H1 (cell line): ENCODE data around the gene ADCY5. TPM values are rescaled to one million over a fixed set of nuclear protein-coding genes. Genes with fewer than 3 reads are reported as not detected.

Experiments
- CTCF ChIA-PET: fragments of 300-600 bp; sonication (Branson Sonifier 250); formaldehyde crosslinking; loops from one replicate; lab custom pipeline; 2021; ENCODE audit not compliant: partially characterized antibody; lab: Charles Lee
- POLR2A ChIA-PET: fragments of 300-600 bp; sonication (Branson Sonifier 250); formaldehyde crosslinking; loops from one replicate; lab custom pipeline; 2021; ENCODE audit warnings: inconsistent platforms; ENCODE audit not compliant: partially characterized antibody; lab: Charles Lee
- DNase-seq, 2 experiments: peaks; one replicate each; pipeline versions ENCODE4 v3.0.0 to v3.0.0-alpha.2; 2010 to 2022; ENCODE audit warnings: low spot score in 2 of 2, low read depth in 1 of 2, mixed read lengths in 1 of 2
- FAIRE-seq: peaks from 2 replicates; lab custom pipeline; 2011; peaks lifted over from hg19 to GRCh38; lab: Jason Lieb, UNC
- H2AFZ ChIP-seq: 2 replicates; pipeline ENCODE4 v1.8.1; 2012; ENCODE audit warnings: low read length, inconsistent platforms
- H2AK5ac ChIP-seq: 2 replicates; pipeline ENCODE4 v1.6.1; 2013; ENCODE audit warnings: low read depth, low read length
- H2BK120ac ChIP-seq: replicated peaks from 2 replicates; pipeline ENCODE3; 2013; ENCODE audit warnings: low read depth, low read length, inconsistent platforms
- H2BK12ac ChIP-seq: 2 replicates; pipeline ENCODE4 v1.6.1; 2013; ENCODE audit warnings: low read depth, low read length
- H2BK15ac ChIP-seq: 2 replicates; pipeline ENCODE4 v1.6.1; 2013; ENCODE audit warnings: low read length
- H2BK20ac ChIP-seq: 2 replicates; pipeline ENCODE4 v1.6.1; 2013; ENCODE audit warnings: low read length
- H2BK5ac ChIP-seq: 2 replicates; pipeline ENCODE4 v1.6.1; 2013; ENCODE audit warnings: low read depth, low read length
- H3K14ac ChIP-seq: 2 replicates; pipeline ENCODE4 v1.6.1; 2013; ENCODE audit warnings: inconsistent platforms; ENCODE audit not compliant: insufficient read length
- H3K18ac ChIP-seq: 2 replicates; pipeline ENCODE4 v1.6.1; 2013; ENCODE audit warnings: low read length; ENCODE audit errors: extremely low read depth
- H3K23ac ChIP-seq: 2 replicates; pipeline ENCODE4 v1.6.1; 2013; ENCODE audit warnings: inconsistent platforms; ENCODE audit not compliant: insufficient read length
- H3K23me2 ChIP-seq: 2 replicates; pipeline ENCODE4 v1.6.1; 2013; ENCODE audit warnings: low read depth, low read length
- H3K27ac ChIP-seq: 2 replicates; pipeline ENCODE4 v1.6.1; 2011; ENCODE audit warnings: low read depth, low read length, inconsistent platforms
- H3K27me3 ChIP-seq, 4 experiments: replicated peaks in 1 of 4; 1 replicate in 1 of 4; 2 replicates in 3 of 4; pipeline versions ENCODE4 v1.6.1 to v1.8.1; 2011 to 2013; ENCODE audit warnings: low read length in 3 of 4, mild to moderate bottlenecking in 3 of 4, inconsistent platforms in 2 of 4, mixed read lengths in 2 of 4, moderate library complexity in 1 of 4; ENCODE audit not compliant: control insufficient read depth in 3 of 4, insufficient read depth in 3 of 4; ENCODE audit errors: extremely low read depth in 1 of 4
- H3K36me3 ChIP-seq, 4 experiments: 2 replicates each; pipeline versions ENCODE4 v1.6.1 to v1.8.1; 2011 to 2013; ENCODE audit warnings: mild to moderate bottlenecking in 4 of 4, low read length in 3 of 4, moderate library complexity in 2 of 4, control low read depth in 1 of 4, inconsistent platforms in 1 of 4; ENCODE audit not compliant: insufficient read depth in 4 of 4, control insufficient read depth in 2 of 4
- H3K4ac ChIP-seq: replicated peaks from 2 replicates; pipeline ENCODE3; 2013; ENCODE audit warnings: low read length, low read depth, mixed read lengths, inconsistent platforms; ENCODE audit not compliant: insufficient read length
- H3K4me1 ChIP-seq, 4 experiments: replicated peaks in 1 of 4; 1 replicate in 1 of 4; 2 replicates in 3 of 4; pipeline versions ENCODE4 v1.6.1 to v1.8.1; 2011 to 2013; ENCODE audit warnings: low read length in 3 of 4, inconsistent platforms in 2 of 4, mixed read lengths in 1 of 4; ENCODE audit not compliant: insufficient read depth in 4 of 4, control insufficient read depth in 3 of 4
- H3K4me2 ChIP-seq, 2 experiments: 2 replicates each; pipeline versions ENCODE4 v1.6.1 to v1.8.1; 2011 to 2013; ENCODE audit warnings: low read depth in 2 of 2, low read length in 2 of 2, control low read depth in 1 of 2, inconsistent platforms in 1 of 2, mild to moderate bottlenecking in 1 of 2; ENCODE audit not compliant: insufficient read depth in 1 of 2
- H3K4me3 ChIP-seq, 4 experiments: fragments of 200-600, 300-600 bp in 1 of 4; sonication (generic), shearing (Covaris generic), sonication (Bioruptor Twin) in 1 of 4; 2 replicates each; pipeline versions ENCODE4 v1.5.1 to v1.8.1; 2011 to 2016; ENCODE audit warnings: low read length in 4 of 4, low read depth in 3 of 4, control low read depth in 2 of 4, inconsistent platforms in 2 of 4, mild to moderate bottlenecking in 2 of 4, mixed read lengths in 1 of 4, moderate library complexity in 1 of 4; ENCODE audit not compliant: insufficient read depth in 2 of 4; ENCODE audit errors: extremely low read depth in 1 of 4
- H3K56ac ChIP-seq: replicated peaks from 2 replicates; pipeline ENCODE3; 2013; ENCODE audit warnings: low read depth, mild to moderate bottlenecking, mixed read lengths, low read length, inconsistent platforms; ENCODE audit not compliant: insufficient read length
- H3K79me1 ChIP-seq: 2 replicates; pipeline ENCODE4 v1.6.1; 2013; ENCODE audit warnings: low read depth, low read length, control low read depth
- H3K79me2 ChIP-seq, 2 experiments: 2 replicates each; pipeline versions ENCODE4 v1.6.1 to v1.8.1; 2012 to 2013; ENCODE audit warnings: low read length in 2 of 2, mild to moderate bottlenecking in 2 of 2, inconsistent platforms in 1 of 2; ENCODE audit not compliant: insufficient read depth in 2 of 2, control insufficient read depth in 1 of 2
- H3K9ac ChIP-seq, 4 experiments: replicated peaks in 1 of 4; 1 replicate in 1 of 4; 2 replicates in 3 of 4; pipeline versions ENCODE4 v1.6.1 to v1.8.1; 2011 to 2013; ENCODE audit warnings: low read depth in 3 of 4, low read length in 3 of 4, control low read depth in 2 of 4, mild to moderate bottlenecking in 2 of 4, moderate library complexity in 2 of 4, inconsistent platforms in 1 of 4; ENCODE audit errors: extremely low read depth in 1 of 4
- H3K9me3 ChIP-seq, 2 experiments: 2 replicates each; pipeline versions ENCODE4 v1.6.1 to v1.8.1; 2012 to 2013; ENCODE audit warnings: mild to moderate bottlenecking in 2 of 2, moderate library complexity in 2 of 2, control low read depth in 1 of 2, inconsistent platforms in 1 of 2, low read depth in 1 of 2, low read length in 1 of 2, mixed read lengths in 1 of 2; ENCODE audit not compliant: insufficient read depth in 2 of 2
- H4K20me1 ChIP-seq, 2 experiments: replicated peaks in 1 of 2; 2 replicates each; pipeline versions ENCODE3 to v1.8.1; 2011 to 2013; ENCODE audit warnings: inconsistent platforms in 2 of 2, low read length in 2 of 2, mild to moderate bottlenecking in 1 of 2; ENCODE audit not compliant: insufficient read depth in 2 of 2, control insufficient read depth in 1 of 2
- H4K5ac ChIP-seq: 2 replicates; pipeline ENCODE4 v1.6.1; 2013; ENCODE audit warnings: low read length, low read depth, mixed read lengths, inconsistent platforms; ENCODE audit not compliant: insufficient read length
- H4K8ac ChIP-seq: 2 replicates; pipeline ENCODE4 v1.8.0; 2013; ENCODE audit warnings: mild to moderate bottlenecking, moderate library complexity, low read length, inconsistent platforms; ENCODE audit not compliant: insufficient read depth; ENCODE audit errors: extremely low read depth
- H4K91ac ChIP-seq: replicated peaks from 2 replicates; pipeline ENCODE3; 2013; ENCODE audit warnings: low read length, mixed read lengths, inconsistent platforms; ENCODE audit not compliant: insufficient read length
- JUND ChIP-seq: IDR thresholded peaks from 2 replicates; pipeline ENCODE4 v1.6.1; 2011; ENCODE audit warnings: mild to moderate bottlenecking, improper control_type of control experiment, low read length
- TAF1 ChIP-seq: IDR thresholded peaks from 2 replicates; pipeline ENCODE4 v1.6.1; 2011; ENCODE audit warnings: mild to moderate bottlenecking, low read depth, low read length
- WGBS, 2 experiments: shearing (Covaris generic) in 1 of 2; methylation state at CpG; one replicate each; pipeline versions ENCODE4 v1.1.6 to v1.1.7; 2013 to 2015; ENCODE audit warnings: low lambda C conversion rate in 2 of 2, mixed read lengths in 2 of 2, inconsistent platforms in 1 of 2, low coverage in 1 of 2, missing lambda C conversion rate in 1 of 2; ENCODE audit not compliant: insufficient replicate concordance in 2 of 2, insufficient coverage in 1 of 2, insufficient read length in 1 of 2; ENCODE audit errors: extremely low coverage in 1 of 2, missing lambda C conversion rate in 1 of 2; 5-methylcytosine and 5-hydroxymethylcytosine counted together
- polyA plus RNA-seq, 7 experiments: library from polyadenylated mRNA; depleted of rRNA in 3 of 7; stranded (reverse) in 5 of 7; unstranded in 2 of 7; fragments of >200 nt in 5 of 7; fragments of 200-250 nt in 2 of 7; gene quantifications; 1 replicate in 5 of 7; 2 replicates in 1 of 7; 4 replicates in 1 of 7; pipeline versions ENCODE4 v1.2.1 to v1.2.3, GENCODE V29; 2011 to 2013; ENCODE audit warnings: missing spikeins in 2 of 7, mixed read lengths in 2 of 7
- total RNA-seq: library from RNA; stranded (reverse); fragmentation: NEBNext Ultra II Directional; extraction: Animal tissue kit (Norgen Biotek cat#: 25700); gene quantifications from 2 replicates; pipeline ENCODE4 v1.2.1, GENCODE V29; 2021

ADCY5 gene
- total and polyA plus RNA-seq, 2 of the 8 experiments (the other 6 are each of a cell fraction or from before 2014, with no cell fraction given), result 18.9 to 40.8 TPM

GRCh38 chr3:123337948-123338619 lies 110.8 kb downstream of the ADCY5 start:
- Histone ChIP-seq H3K36me3 (no peaks in the 10 kb centered on the region), H2BK5ac (no peak overlapping the region), H3K56ac (no peak overlapping the region), H2AK5ac (no peak overlapping the region), H3K23me2 (no peaks in the 10 kb centered on the region), H3K4me2 (no peak overlapping the region), H2BK20ac (no peak overlapping the region), H4K5ac (no peak overlapping the region), H3K9ac (no peak overlapping the region), H4K91ac (no peak overlapping the region), H3K79me1 (no peaks in the 10 kb centered on the region), H3K4me1 (no peaks in the 10 kb centered on the region; a peak in 1 of 7 replicates), H2BK120ac (no peak overlapping the region), H3K14ac (no peak overlapping the region), H3K18ac (no peak overlapping the region), H3K27ac (no peak overlapping the region), H3K4me3 (no peak overlapping the region), H3K23ac (no peak overlapping the region), H4K20me1 (no peaks in the 10 kb centered on the region), H4K8ac (no peak overlapping the region), H2AFZ (no peak overlapping the region), H2BK12ac (no peak overlapping the region), H3K27me3 (no peaks in the 10 kb centered on the region), H3K4ac (no peak overlapping the region), H3K79me2 (no peaks in the 10 kb centered on the region), H3K9me3 (no peaks in the 10 kb centered on the region), H2BK15ac (no peak overlapping the region)
- TF ChIP-seq TAF1 (no peak), JUND (no peak)
- DNase-seq (no peak), FAIRE-seq (no peak)
- ChIA-PET CTCF (interaction anchor here (0.7 to 22.2 kb wide), 14 partner anchors 9 to 222 kb away, joined by 3 to 245 read pairs (median 4); no protein-coding TSS in a partner anchor), POLR2A (interaction anchor here (0.6 to 1.4 kb wide), 3 partner anchors 11 to 112 kb away, joined by 3 to 7 read pairs (median 3); no protein-coding TSS in a partner anchor)
- 96% methylated on average over 8 of the region's 8 CpGs; no CpG with 5 or more reads in 1 of the 2 experiments for WGBS, 2 experiments
